ENCODE data around the gene NRDC.

DNA sequence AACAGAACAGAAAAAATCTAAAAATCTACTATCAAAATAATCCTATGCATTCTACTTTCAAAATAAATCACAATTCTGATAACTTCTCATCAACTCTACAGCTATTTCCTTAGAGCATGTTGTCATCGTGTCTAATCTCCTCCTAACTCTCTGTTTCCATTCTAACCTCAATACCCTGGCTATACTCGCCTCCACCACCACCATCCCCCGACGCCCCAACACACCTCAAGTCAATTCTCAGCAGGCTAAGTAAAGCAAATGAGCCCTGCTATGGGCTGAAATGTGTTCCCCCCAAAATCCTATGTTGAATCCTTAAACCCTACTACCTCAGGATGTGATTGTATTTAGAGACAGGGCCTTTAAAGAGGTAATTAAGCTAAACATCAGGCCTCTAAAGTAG lies 34.6 kb downstream of the NRDC start:
- TF ChIP-seq, protein P1, sequence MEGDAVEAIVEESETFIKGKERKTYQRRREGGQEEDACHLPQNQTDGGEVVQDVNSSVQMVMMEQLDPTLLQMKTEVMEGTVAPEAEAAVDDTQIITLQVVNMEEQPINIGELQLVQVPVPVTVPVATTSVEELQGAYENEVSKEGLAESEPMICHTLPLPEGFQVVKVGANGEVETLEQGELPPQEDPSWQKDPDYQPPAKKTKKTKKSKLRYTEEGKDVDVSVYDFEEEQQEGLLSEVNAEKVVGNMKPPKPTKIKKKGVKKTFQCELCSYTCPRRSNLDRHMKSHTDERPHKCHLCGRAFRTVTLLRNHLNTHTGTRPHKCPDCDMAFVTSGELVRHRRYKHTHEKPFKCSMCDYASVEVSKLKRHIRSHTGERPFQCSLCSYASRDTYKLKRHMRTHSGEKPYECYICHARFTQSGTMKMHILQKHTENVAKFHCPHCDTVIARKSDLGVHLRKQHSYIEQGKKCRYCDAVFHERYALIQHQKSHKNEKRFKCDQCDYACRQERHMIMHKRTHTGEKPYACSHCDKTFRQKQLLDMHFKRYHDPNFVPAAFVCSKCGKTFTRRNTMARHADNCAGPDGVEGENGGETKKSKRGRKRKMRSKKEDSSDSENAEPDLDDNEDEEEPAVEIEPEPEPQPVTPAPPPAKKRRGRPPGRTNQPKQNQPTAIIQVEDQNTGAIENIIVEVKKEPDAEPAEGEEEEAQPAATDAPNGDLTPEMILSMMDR (conservative IDR thresholded peaks at IDR 0.05; ENCODE audit: low read length) = no peak
- no peak for TF ChIP-seq EZH2phosphoT487 (IDR thresholded peaks at IDR 0.05; ENCODE audit: borderline replicate concordance)
